GM21528 (cell line): ENCODE measurements around the gene ADAMTSL4.
"Not testable (repeated sequence)": the region's sequence is repeated elsewhere in the genome, so short reads cannot be mapped to it uniquely, and the experiment has no call there.

ENCODE experiments used
- ATAC-seq: cut with Tn5 transposase; IDR thresholded peaks from one replicate; pipeline ENCODE4 v1.9.1; 2021; ENCODE audit warnings: mild to moderate bottlenecking, moderate library complexity; ENCODE audit not compliant: unreplicated experiment, low FRiP score

ADAMTSL4 gene

DNA sequence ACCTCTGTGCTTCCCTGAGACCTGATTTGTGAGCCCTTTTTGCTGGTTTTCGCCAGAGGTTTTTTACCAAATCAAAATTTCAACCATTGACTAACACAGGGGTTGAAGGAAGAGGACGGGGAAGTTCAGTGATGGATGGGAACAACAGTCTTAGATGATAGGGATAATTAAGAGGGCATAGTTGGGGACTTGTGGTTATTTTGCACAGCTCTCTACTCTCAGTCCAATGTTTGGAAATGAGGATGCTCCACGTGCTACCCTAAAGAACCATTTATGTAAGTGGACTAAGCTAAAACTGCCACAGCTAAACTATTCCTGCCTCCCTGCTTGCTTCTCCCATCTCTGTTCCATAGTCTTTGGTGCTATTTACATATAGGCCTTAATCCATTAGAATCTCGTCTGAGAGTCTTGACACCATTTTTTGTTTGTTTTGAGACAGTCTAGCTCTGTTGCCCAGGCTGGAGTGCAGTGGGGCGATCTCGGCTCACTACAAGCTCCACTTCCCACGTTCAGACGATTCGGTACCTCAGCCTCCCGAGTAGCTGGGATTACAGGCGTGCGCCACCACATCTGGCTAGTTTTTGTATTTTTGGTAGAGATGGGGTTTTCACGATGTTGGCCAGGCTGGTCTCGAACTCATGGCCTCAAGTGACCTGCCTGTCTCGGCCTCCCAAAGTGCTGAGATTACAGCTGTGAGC, 30.9 kb downstream of the ADAMTSL4 start:
- ATAC-seq: no peak

DNA sequence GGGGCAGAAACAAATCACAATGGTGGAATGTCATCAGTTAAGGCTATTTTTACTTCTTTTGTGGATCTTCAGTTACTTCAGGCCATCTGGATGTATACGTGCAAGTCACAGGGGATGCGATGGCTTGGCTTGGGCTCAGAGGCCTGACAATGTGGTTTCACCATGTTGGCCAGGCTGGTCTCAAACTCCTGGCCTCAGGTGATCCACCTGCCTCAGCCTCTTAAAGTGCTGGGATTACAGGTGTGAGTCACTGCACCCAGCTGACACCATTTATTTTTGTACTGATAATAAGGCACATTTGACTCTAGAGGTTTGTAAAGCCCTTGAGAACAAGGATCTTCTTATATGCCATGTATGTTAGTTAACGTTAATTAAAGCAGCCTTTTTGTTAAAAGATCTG, 31.8 kb downstream of the ADAMTSL4 start:
- ATAC-seq: not testable (repeated sequence)

DNA sequence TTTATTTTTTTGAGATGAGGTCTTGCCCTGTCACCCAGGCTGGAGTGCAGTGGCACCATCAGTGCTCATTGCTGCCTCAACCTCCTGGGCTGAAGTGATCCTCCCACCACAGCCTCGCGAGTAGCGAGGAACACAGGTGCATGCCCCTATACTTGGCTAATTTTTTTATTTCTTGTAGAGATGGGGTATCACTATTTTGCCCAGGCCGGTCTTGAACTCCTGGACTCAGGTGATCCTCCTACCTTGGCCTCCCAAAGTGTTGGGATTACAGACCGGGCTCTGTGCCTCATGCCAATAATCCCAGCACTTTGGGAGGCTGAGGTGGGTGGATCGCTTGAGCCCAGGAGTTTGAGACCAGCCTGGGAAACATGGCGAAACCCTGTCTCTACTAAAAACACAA, 32.2 kb downstream of the ADAMTSL4 start:
- ATAC-seq: not testable (repeated sequence)

DNA sequence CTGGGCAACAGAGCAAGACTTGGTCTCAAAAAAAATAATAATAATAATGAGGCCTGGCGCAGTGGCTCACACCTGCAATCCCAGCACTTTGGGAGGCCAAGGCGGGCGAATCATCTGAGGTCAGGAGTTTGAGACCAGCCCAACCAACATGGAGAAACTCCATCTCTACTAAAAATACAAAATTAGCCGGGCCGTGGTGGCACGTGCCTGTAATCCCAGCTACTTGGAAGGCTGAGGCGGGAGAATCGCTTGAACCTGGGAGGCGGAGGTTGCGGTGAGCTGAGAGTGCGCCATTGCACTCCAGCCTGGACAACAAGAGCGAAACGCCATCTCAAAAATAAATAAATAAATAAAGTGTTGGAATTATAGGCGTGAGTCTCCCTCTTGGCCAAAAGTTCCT, 32.8 kb downstream of the ADAMTSL4 start:
- ATAC-seq: not testable (repeated sequence)

DNA sequence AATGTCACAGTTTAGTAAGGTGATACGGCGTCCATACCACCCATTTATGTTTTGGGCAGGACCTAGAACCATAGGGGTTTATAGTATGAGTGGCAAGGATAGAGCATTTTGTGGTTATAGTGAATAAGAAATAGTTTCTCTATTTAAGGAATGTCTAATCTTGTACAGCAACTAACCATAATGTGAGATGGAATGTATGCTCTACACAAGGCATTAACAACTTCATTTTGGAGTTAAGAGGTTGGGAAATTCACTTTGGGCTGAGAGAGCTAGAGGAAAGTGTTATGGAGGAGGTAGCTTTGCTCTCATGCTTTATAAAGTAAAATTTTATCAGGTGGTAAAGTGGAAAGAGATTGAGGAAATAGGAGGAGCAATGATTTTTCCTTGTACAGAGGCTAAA, 33.2 kb downstream of the ADAMTSL4 start:
- no peak for ATAC-seq

DNA sequence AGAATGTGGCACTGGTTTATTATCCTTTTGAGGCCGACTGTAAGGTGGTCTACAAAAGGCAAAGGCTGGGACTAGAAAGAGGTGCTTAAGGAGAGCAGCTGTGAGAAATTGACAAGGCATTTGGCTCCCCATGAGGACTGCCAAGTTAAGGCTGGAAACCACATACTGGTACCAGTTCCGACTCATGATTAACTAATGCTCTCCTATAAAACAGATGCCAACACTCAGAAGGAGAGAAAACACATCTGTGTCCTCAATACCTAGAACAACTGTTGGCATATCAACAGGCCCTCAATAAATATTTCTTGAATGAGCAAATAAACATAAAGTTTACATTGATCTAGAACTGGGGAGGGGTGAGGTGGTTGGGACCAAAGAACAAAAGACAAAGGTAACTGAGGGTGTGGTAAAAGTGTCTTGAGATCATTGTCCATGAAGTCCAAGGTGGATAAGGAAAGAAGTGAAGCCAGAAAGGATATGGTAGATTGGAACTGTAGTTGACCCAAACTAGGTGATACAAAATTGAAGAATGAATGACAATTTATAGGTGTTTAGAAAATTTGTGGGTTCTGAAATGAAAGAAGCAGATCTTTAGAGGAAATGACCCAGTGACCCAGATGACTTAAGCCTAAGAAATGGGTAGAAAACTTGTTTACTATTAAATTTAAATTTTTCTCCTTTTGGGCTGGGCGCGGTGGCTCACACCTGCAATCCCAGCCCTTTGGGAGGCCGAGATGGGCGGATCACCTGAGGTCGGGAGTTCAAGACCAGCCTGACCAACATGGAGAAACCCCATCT, 47.1 kb downstream of the ADAMTSL4 start:
- ATAC-seq: no peak

DNA sequence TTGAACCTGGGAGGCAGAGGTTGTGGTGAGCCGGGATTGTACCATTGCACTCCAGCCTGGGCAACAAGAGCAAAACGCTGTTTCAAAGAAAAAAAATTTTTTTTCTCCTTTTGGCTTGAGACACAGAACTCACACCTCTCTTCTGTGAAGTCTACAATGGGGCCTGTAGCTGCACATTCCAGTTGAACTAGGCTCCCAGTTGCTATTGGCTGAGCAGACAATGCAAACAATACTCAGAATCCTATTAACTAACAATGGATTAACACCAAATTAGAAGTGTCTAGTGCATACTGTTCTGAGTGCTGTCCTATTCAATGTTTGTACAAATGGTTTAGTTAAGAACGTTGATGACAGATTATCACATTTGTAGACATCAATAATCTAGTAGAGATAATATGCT, 47.8 kb downstream of the ADAMTSL4 start:
- ATAC-seq: no peak

DNA sequence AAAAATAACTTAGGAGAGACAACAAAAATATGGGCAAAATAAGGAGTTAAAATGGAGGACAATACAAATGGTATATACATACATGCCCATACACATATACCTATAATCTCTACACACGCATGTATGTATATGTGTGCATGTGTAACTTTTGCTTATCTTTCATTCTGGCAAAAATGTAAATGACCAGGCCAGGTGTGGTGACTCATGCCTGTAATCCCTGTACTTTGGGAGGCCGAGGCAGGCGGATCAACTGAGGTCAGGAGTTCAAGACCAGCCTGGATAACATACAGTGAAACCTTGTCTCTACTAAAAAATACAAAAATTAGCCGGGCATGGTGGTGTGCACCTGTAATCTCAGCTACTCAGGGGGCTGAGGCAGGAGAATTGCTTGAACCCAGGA, 49.1 kb downstream of the ADAMTSL4 start:
- not testable (repeated sequence) for ATAC-seq

DNA sequence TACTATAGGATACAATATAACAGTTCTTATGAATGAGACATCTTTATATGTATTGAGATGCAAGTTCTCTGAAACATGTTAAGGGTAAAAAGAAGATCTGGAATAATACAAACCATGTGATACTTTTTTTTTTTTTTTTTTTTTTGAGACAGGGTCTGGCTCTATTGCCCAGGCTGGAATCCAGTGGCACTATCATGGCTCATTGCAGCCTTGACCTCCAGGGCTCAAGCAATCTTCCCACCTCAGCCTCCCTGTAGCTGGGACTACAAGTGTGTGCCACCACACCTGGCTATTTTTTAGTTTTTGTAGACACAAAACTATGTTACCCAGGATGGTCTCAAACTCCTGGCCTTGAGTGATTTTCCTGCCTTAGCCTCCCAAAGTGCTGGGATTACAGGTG, 52.3 kb downstream of the ADAMTSL4 start:
- ATAC-seq: no peak

DNA sequence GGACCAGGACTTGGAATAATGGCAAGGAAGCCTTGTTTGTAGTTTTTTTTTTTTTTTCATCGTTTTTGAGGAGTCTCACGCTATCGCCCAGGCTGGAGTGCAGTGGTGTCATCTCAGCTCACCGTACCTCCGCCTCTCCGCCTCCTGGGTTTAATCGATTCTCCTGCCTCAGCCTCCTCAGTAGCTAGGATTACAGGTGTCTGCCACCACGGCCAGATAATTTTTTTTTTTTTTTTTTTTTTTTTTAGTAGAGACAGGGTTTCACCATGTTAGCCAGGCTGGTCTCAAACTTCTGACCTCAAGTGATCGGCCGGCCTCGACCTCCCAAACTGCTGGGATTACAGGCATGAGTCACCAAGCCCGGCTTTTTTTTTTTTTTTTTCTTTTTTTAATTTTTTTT, 53.2 kb downstream of the ADAMTSL4 start:
- not testable (repeated sequence) for ATAC-seq

DNA sequence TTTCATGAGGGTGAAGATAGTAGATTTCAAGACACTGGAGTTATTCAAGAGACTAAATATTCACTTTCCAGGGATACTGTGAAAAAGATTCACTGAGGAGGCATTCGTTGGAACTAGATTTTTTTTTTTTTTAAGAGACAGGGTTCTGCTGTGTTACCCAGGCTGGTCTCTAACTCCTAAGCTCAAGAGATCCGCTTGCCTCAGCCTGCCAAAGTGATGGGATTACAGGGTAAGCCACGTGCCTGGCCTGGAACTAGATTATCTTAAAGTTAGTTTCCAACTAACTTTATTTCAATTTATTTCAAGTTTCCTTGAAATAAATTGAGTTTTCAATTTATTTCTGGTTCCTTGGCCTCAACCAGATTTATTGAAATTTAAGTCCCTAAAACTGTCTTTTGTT, 54.5 kb downstream of the ADAMTSL4 start:
- ATAC-seq: no peak

DNA sequence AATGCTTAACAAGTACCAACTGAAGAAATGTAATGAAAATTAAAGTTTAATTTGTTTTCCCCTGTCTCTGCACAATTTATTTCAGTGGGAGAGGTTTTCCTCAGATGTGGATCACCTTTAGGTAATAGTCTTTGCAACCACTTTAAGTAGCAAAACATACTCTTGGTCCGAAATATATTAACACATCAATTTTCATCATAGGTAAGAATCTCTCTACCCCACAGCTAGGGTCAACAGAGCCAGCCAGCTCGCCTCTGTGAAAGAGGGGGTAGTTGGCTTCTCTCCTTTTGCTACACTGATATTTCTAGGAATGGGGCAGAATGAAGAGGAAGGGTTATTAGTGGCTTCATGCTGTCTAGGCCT, 55.0 kb downstream of the ADAMTSL4 start:
- no peak for ATAC-seq

DNA sequence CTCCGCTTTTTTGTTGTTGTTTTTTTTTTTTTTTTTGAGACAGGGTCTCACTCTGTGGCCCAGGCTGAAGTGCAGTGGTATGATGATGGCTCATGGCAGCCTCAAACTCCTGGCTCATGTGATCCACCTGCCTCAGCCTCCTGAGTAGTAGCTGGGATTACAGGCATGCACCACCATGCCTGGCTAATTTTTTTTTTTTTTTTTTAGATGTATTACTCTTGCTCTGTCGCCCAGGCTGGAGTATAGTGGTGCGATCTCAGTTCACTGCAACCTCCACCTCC, 56.2 kb downstream of the ADAMTSL4 start:
- not testable (repeated sequence) for ATAC-seq

DNA sequence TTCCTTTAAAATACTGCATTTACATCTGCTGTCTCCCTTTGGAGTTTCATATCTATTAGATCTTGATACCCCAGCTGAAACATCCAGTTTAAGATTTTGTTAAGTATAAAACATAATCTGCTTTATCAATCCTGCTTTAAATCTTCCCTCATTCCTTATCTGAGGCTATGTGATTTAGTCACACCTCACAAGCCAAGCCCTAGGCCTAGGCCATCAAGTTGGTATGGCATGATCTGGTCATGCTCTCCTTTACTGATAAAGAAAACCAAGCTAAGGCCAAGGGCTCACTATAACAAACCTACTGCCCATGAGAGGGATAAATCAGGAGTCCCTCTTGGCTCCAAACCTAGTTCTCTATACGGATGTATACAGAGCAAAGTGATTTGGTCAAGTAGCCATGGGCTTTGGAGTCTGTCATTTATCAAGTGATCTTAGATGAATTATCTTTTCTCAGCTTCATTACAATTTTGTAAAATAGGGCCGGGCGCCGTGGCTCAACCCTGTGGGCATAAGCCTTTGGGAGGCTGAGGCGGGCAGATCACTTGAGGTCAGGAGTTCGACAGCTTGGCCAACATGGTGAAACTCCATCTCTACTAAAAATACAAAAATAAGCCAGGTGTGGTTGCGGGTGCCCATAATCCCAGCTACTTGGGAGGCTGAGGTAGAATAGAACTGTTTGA, 57.4 kb downstream of the ADAMTSL4 start:
- ATAC-seq: no peak

DNA sequence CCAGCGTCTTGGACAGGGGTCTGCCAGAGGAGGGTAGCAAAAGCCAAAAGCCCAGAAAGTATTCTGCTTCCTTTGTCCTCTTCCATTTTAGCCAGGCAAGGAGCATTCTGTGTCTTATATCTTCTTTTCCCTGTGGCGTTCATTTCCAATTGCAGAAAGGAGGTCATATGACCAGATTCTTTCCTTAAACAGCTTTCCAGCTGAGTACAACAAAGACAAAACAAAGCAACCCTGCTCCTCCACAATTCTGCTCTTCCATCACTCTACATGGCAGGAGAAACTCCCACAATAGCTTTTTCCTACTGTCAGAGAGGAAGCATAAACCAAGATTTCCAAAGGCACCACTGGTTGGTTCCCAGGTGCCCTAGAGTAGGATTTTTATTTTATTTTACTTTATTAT, 60.5 kb downstream of the ADAMTSL4 start:
- ATAC-seq: no peak
